GM12878 (cell line): ENCODE data around the gene CPVL.

Experiments
- BCLAF1 ChIP-seq: fragments of 450-650 bp; IDR thresholded peaks from 2 replicates; pipeline ENCODE4 v1.6.1; 2017; ENCODE audit warnings: antibody characterized with exemption, mild to moderate bottlenecking, moderate library complexity
- CREB1 ChIP-seq: IDR thresholded peaks from 2 replicates; pipeline ENCODE4 v1.6.1; 2012; ENCODE audit warnings: low read depth, mild to moderate bottlenecking, inconsistent platforms
- CTCF ChIP-seq, 3 experiments: IDR thresholded peaks in 2 of 3; conservative IDR thresholded peaks in 1 of 3; 2 replicates each; pipeline ENCODE4 v1.5.1; 2011; ENCODE audit warnings: low read depth in 3 of 3, low read length in 3 of 3, mild to moderate bottlenecking in 3 of 3, control low read depth in 2 of 3, moderate library complexity in 2 of 3, inconsistent platforms in 1 of 3, mixed read lengths in 1 of 3; ENCODE audit not compliant: control insufficient read depth in 2 of 3, insufficient read depth in 1 of 3; ENCODE audit errors: extremely low read depth in 1 of 3
- EZH2 ChIP-seq: IDR thresholded peaks from 2 replicates; pipeline ENCODE4 v1.6.1; 2012; ENCODE audit warnings: low read depth, mild to moderate bottlenecking, control low read depth, inconsistent platforms, low read length, borderline replicate concordance; ENCODE audit not compliant: control insufficient read depth
- GATAD2B ChIP-seq: fragments of 450-650 bp; conservative IDR thresholded peaks from 2 replicates; pipeline ENCODE4 v1.6.1; 2017; ENCODE audit warnings: low read depth, mild to moderate bottlenecking, moderate library complexity
- JUND ChIP-seq: IDR thresholded peaks from 2 replicates; pipeline ENCODE4 v1.6.1; 2012; ENCODE audit warnings: low read depth, mild to moderate bottlenecking, low read length, improper control_type of control experiment, moderate library complexity
- NBN ChIP-seq: fragments of 450-650 bp; IDR thresholded peaks from 2 replicates; pipeline ENCODE4 v1.6.1; 2016
- NFIC ChIP-seq: IDR thresholded peaks from 2 replicates; pipeline ENCODE4 v1.6.1; 2012; ENCODE audit warnings: low read depth, mild to moderate bottlenecking, inconsistent platforms, low read length, moderate library complexity
- NFYA ChIP-seq: IDR thresholded peaks from 2 replicates; pipeline ENCODE4 v1.6.1; 2011; ENCODE audit warnings: low read depth, mild to moderate bottlenecking, low read length, improper control_type of control experiment, borderline replicate concordance
- POLR2AphosphoS5 ChIP-seq: IDR thresholded peaks from 2 replicates; pipeline ENCODE4 v1.6.1; 2011; ENCODE audit warnings: mild to moderate bottlenecking, low read length, inconsistent platforms
- TARDBP ChIP-seq: IDR thresholded peaks from 2 replicates; pipeline ENCODE4 v1.6.1; 2016; ENCODE audit warnings: borderline replicate concordance

DNA sequence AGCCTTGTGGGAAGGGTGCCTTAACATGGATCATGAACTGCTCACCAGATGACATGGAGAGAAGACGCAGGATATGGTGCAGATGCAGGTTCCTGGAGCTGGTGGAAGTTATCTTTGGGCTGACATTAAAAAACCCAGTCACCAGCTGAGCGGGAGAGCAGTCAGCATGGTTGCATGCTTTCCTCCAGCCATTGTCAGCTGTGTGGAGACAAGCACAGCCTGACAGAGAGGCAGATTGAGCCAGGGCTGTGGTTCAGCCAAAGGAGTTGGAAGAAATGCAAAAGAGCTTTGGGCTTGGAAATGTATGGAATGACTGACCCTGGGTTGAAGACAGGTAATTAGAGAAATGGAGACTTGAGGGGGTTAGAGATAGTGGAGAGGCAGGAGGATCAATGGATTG is 79.7 kb downstream of the CPVL start:
- TF ChIP-seq TARDBP (no peak), NFYA (no peak), JUND (no peak), CTCF (IDR thresholded peaks at IDR 0.05 in 2 of 3, conservative IDR thresholded peaks at IDR 0.05 in 1 of 3; ENCODE audit: control insufficient read depth in 2 of 3, extremely low read depth in 1 of 3, insufficient read depth in 1 of 3, low read depth in 3 of 3, low read length in 3 of 3) (no peak), BCLAF1 (no peak), EZH2 (no peak), CREB1 (no peak), POLR2AphosphoS5 (no peak), NBN (no peak), NFIC (no peak), GATAD2B (no peak)
